Measurements from ENCODE around the gene BPHL. TPM values are rescaled to one million over a fixed set of nuclear protein-coding genes. Genes with fewer than 3 reads are reported as not detected.

The BPHL gene
- total and polyA plus RNA-seq, 10 of the 15 experiments (the other 5 are each of a cell fraction or from before 2014, with no cell fraction given), result 8.0 to 17.8 (median 12.4) TPM

DNA sequence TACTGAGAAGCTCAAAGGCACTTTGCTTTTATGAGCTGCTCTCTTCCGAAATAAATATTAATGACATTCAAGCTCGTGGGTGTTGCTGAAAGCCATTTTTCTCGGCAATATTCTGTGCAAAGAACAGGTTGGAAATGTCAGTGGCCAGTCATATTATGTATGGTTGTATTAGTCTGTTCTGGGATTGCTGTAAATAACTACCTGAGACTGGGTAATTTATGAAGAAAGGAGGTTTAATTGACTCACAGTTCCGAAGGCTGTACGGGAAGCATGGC lies 76.8 kb downstream of the BPHL start:
- H3K4me3 ChIP-seq, result no peak overlapping the region
- ChIA-PET CTCF (no interaction called here), POLR2A (no interaction called here), RAD21 (ENCODE audit: unreplicated experiment) (no interaction called here), SMC1A (ENCODE audit: uncharacterized antibody, unreplicated experiment) (no interaction called here)
- no peaks in the 10 kb centered on the region for H4K20me1 ChIP-seq (ENCODE audit: control insufficient read depth, insufficient read depth)
- FAIRE-seq (no peak), DNase-seq (ENCODE audit: low read depth, low spot score) (no peak), ATAC-seq (no peak)
- no peak overlapping the region for H3K27ac ChIP-seq (ENCODE audit: control insufficient read depth, insufficient read depth)
- no peak for TF ChIP-seq ZSCAN29 (IDR thresholded peaks at IDR 0.05)
- TF ChIP-seq RCOR1 (conservative IDR thresholded peaks at IDR 0.05; ENCODE audit: low read depth, low read length), result no peak
- TF ChIP-seq HCFC1 (IDR thresholded peaks at IDR 0.05; ENCODE audit: low read length), result no peak
- TF ChIP-seq, protein P1, sequence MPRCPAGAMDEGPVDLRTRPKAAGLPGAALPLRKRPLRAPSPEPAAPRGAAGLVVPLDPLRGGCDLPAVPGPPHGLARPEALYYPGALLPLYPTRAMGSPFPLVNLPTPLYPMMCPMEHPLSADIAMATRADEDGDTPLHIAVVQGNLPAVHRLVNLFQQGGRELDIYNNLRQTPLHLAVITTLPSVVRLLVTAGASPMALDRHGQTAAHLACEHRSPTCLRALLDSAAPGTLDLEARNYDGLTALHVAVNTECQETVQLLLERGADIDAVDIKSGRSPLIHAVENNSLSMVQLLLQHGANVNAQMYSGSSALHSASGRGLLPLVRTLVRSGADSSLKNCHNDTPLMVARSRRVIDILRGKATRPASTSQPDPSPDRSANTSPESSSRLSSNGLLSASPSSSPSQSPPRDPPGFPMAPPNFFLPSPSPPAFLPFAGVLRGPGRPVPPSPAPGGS (IDR thresholded peaks at IDR 0.05; ENCODE audit: borderline replicate concordance, insufficient read depth, low read depth, low read length, poor library complexity, severe bottlenecking), result no peak
- no peak for TF ChIP-seq TBL1XR1 (IDR thresholded peaks at IDR 0.05; ENCODE audit: low read depth, low read length)
- TF ChIP-seq, protein P2, sequence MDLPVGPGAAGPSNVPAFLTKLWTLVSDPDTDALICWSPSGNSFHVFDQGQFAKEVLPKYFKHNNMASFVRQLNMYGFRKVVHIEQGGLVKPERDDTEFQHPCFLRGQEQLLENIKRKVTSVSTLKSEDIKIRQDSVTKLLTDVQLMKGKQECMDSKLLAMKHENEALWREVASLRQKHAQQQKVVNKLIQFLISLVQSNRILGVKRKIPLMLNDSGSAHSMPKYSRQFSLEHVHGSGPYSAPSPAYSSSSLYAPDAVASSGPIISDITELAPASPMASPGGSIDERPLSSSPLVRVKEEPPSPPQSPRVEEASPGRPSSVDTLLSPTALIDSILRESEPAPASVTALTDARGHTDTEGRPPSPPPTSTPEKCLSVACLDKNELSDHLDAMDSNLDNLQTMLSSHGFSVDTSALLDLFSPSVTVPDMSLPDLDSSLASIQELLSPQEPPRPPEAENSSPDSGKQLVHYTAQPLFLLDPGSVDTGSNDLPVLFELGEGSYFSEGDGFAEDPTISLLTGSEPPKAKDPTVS (IDR thresholded peaks at IDR 0.05; ENCODE audit: low read depth, low read length), result no peak
- TF ChIP-seq, protein P3, sequence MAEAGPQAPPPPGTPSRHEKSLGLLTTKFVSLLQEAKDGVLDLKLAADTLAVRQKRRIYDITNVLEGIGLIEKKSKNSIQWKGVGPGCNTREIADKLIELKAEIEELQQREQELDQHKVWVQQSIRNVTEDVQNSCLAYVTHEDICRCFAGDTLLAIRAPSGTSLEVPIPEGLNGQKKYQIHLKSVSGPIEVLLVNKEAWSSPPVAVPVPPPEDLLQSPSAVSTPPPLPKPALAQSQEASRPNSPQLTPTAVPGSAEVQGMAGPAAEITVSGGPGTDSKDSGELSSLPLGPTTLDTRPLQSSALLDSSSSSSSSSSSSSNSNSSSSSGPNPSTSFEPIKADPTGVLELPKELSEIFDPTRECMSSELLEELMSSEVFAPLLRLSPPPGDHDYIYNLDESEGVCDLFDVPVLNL (IDR thresholded peaks at IDR 0.05; ENCODE audit: low read depth, low read length), result no peak
- no peak for TF ChIP-seq LARP7 (IDR thresholded peaks at IDR 0.05)
- no peaks in the 10 kb centered on the region for H3K79me2 ChIP-seq (ENCODE audit: control insufficient read depth, insufficient read depth, low read length)
- BruUV-seq (replicated peaks), result no TSS peak
- intact Hi-C loops (cut with micrococcal nuclease; ENCODE audit: unreplicated experiment), result no loop called here
- no peak overlapping the region for H2AFZ ChIP-seq (ENCODE audit: control insufficient read depth, low read depth, low read length)
- WGBS (ENCODE audit: insufficient coverage, insufficient replicate concordance, low lambda C conversion rate, missing lambda C conversion rate), result 52% methylated on average over 5 of the region's 5 CpGs
- no peaks in the 10 kb centered on the region; the same call in 2 of the 3 replicates for H3K9me3 ChIP-seq (replicated peaks; ENCODE audit: control insufficient read depth, insufficient read depth, low read length)
- in situ Hi-C loops (cut with MboI), result no loop called here
- H3K27me3 ChIP-seq (replicated peaks in 1 of 2; ENCODE audit: control insufficient read depth in 2 of 2, insufficient read depth in 2 of 2, low read length in 1 of 2), result no peaks in the 10 kb centered on the region
- no peak overlapping the region for H3K4me2 ChIP-seq (ENCODE audit: control insufficient read depth, insufficient read depth)
- no peaks in the 10 kb centered on the region for H3K36me3 ChIP-seq (ENCODE audit: control insufficient read depth in 2 of 2, insufficient read depth in 2 of 2, low read length in 1 of 2)
- peaks cover 11% of the 10 kb centered on the region for H3K4me1 ChIP-seq (ENCODE audit: control insufficient read depth, insufficient read depth, low read length)
- no peak overlapping the region for H3K9ac ChIP-seq (ENCODE audit: control insufficient read depth, insufficient read depth, low read length)
